Embryonic facial prominence (tissue), 1 donor: ENCODE results near the gene CD80.

Experiments
- DNase-seq: peaks from one replicate; pipeline ENCODE4 v3.0.0-alpha.2; 2016; ENCODE audit errors: extremely low spot score

The CD80 gene

DNA sequence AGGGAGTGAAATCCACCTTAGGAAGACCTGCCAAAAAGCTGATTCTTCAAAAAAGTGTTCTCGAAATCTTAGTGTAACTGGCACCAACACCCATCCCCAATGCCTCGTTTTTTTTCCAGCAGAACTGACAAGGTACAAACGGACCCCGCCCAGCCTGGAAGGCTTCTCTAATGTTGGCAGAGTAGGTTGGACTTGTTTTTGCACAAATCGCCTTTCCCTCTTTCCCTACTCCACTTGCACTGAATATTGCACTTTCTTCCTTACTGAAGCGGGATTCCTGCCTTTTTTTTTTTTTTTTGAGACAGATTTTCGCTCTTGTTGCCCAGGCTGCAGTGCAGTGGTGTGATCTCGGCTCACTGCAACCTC lies 61.6 kb downstream of the CD80 start:
- no peak for DNase-seq

DNA sequence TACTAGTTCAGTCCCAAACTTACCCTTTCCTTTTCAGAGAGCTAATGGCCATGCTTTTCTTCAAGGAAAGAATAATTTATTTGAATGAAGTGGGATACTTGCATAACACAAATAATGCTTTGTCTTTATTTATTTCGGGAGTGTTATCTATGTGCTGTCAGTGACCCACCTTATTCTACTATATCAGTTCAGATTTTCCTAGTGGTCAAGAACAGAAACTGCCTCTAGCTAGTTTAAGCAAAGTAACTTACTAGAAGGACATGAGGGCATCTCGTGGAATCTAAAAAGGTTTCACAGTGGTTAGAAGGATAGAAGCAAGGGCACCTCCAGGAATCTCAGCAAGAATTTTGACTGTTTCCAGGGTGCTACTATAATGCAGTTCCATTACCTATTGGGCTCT lies 64.8 kb downstream of the CD80 start:
- DNase-seq = no peak

DNA sequence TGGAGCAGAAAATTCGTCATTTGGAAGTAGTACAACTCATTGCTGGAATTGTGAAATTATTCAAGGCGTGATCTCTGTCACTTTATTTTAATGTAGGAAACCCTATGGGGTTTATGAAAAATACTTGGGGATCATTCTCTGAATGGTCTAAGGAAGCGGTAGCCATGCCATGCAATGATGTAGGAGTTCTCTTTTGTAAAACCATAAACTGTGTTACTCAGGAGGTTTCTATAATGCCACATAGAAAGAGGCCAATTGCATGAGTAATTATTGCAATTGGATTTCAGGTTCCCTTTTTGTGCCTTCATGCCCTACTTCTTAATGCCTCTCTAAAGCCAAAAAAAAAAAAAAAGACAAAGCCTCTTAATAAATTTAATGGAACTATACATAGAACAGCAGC lies 66.6 kb downstream of the CD80 start:
- no peak for DNase-seq

DNA sequence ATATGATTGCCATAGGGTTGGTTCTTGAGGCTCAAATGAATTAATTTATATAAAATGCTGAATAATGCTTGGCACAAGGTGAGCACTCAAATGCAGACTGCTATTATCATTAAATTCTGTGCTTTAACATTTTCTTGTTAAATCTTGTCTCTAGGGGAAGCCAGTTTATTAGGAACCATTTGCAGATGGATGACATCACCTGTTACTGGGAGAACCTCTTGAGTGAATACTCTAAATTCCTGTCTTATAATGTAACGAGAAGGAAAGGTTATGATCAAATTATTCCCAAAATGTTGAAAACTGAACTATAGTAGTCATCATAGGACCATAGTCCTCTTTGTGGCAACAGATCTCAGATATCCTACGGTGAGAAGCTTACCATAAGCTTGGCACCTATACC lies 67.3 kb downstream of the CD80 start:
- no peak for DNase-seq

DNA sequence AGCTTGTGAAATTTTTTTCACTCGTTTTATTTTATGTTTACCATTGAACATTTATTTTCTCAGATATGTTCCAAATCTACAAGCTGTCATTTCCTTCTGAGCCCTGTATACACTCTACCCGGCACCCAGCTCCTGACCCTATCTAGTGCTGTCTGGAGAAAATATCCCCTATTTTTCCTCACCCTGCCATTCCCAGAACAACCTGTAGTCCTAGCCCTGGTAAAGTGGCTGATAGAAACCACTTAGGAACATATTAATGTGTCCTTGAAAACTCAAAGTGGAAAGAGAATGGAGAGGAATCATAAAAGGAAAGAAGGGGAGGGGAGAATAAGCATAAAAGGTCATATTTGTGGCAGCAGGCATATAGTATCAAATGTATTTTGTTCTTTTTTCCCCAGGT lies 69.3 kb downstream of the CD80 start:
- no peak for DNase-seq

DNA sequence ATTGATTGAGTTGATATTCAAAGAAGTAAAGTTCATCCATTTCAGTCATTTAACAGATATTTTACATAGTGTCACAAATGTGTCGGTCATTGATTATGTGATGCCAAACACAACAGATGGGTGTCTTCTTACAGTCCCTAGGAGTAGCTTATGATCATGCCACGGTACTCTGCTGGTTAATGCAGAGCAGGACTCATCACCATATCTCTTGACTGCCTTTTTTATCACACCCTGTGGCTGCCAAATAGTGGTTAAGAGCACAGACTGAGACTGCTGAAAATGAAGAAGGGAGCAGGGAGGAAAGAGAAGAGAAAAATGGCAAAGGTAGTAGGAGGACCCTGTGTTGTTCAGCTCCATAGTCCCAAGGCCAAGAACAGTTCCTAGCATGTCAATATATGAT lies 73.9 kb downstream of the CD80 start:
- DNase-seq = no peak

DNA sequence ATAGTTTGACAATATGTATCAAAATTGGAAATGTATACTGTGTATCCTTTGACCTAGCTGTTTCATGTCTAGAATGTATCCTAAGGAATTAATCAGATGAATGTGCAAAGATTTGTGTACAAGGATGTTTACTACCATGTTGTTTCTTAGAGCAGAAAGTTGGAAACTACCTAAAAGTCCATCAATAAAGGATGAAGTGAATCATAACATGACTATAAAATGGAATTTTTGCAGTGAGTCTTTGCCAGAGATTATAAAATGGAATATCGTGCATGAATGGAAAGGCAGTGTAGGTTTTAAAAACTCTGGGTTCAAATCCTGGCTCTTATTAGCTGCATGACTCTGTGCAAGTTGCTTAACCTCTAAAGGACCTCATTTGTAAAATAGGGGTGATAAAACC lies 76.3 kb downstream of the CD80 start:
- no peak for DNase-seq

DNA sequence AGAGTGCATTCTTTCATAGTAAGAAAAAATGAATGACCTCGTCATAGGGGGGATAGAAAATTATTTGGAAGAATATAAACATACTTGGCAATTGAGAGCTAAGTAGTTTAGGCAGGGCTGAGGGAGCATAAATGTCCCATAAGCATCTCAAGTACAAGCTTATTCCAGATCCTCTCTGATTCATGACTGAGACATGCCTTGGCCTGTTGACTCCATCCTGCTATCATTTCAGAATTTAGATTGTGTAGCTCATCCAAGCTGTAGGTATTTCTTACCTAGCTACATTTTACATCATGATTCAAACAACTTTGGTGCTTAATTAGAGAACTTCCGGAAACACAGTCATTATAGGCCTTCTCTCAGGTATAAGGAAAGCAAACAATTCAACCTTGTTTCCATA lies 78.3 kb downstream of the CD80 start:
- no peak for DNase-seq
